ENCODE data around the gene SRSF9. TPM values are rescaled to one million over a fixed set of nuclear protein-coding genes. Genes with fewer than 3 reads are reported as not detected.
"Not testable (repeated sequence)": the region's sequence is repeated elsewhere in the genome, so short reads cannot be mapped to it uniquely, and the experiment has no call there.

SRSF9 gene
- 100 to 1,000 TPM; 195 to 240 TPM for total RNA-seq

- ATAC-seq (peak; percentile 95), DNase-seq (peak; percentile 97)
- peak within 1 kb of the TSS; percentile 88 for H3K27ac Mint-ChIP-seq
- no peaks in the 10 kb centered on the region for H3K27me3 Mint-ChIP-seq
- no peaks in the 10 kb centered on the region for H3K9me3 Mint-ChIP-seq (ENCODE audit: low read depth)
- peaks cover 36% of the 10 kb centered on the region for H3K4me1 Mint-ChIP-seq
- CTCF ChIA-PET = interaction anchor here (0.7 to 5.1 kb wide), 22 partner anchors 8 to 167 kb away, joined by 3 to 37 read pairs (median 6); partner anchors contain the start of genes COQ5, COX6A1, DYNLL1 and POP5
- H3K36me3 Mint-ChIP-seq = peaks cover 25% of the 10 kb centered on the region
- H3K4me3 Mint-ChIP-seq = peak within 1 kb of the TSS; percentile 95
Measured at GRCh38 chr12:120469450-120470149, at the start of gene SRSF9. Gene SRSF9 (minus strand): TSS chr12:120469748. CDS start chr12:120469609, 139 bp downstream.

GRCh38 chr12:120519324-120519723 lies 49.8 kb upstream of the SRSF9 start:
- ATAC-seq; H3K9me3 Mint-ChIP-seq (ENCODE audit: low read depth); CTCF ChIA-PET; H3K4me3 Mint-ChIP-seq; H3K27ac Mint-ChIP-seq; H3K36me3 Mint-ChIP-seq; H3K4me1 Mint-ChIP-seq; DNase-seq; H3K27me3 Mint-ChIP-seq: not testable (repeated sequence)

GRCh38 chr12:120515496-120515895 lies 45.9 kb upstream of the SRSF9 start:
- ATAC-seq = no peak
- no peaks in the 10 kb centered on the region for H3K27me3 Mint-ChIP-seq
- H3K36me3 Mint-ChIP-seq = peaks cover 10% of the 10 kb centered on the region
- no peaks in the 10 kb centered on the region for H3K9me3 Mint-ChIP-seq (ENCODE audit: low read depth)
- DNase-seq = no peak
- no peak overlapping the region for H3K27ac Mint-ChIP-seq
- no peak overlapping the region for H3K4me3 Mint-ChIP-seq
- CTCF ChIA-PET = interaction anchor here (1.0 kb wide), 1 partner anchor 581 kb away, joined by 3 read pairs; no protein-coding TSS in a partner anchor
- H3K4me1 Mint-ChIP-seq = no peaks in the 10 kb centered on the region

GRCh38 chr12:120514002-120514401 lies 44.5 kb upstream of the SRSF9 start:
- Mint-ChIP-seq H3K27me3 (no peaks in the 10 kb centered on the region), H3K9me3 (ENCODE audit: low read depth) (no peaks in the 10 kb centered on the region), H3K36me3 (peaks cover 13% of the 10 kb centered on the region), H3K4me3 (no peak overlapping the region), H3K4me1 (no peaks in the 10 kb centered on the region), H3K27ac (no peak overlapping the region)
- ATAC-seq (no peak), DNase-seq (no peak)
- CTCF ChIA-PET = no interaction called here

- Mint-ChIP-seq H3K4me3 (no peak overlapping the region), H3K4me1 (no peaks in the 10 kb centered on the region), H3K36me3 (peaks cover 12% of the 10 kb centered on the region), H3K27ac (no peak overlapping the region), H3K27me3 (no peaks in the 10 kb centered on the region), H3K9me3 (ENCODE audit: low read depth) (no peaks in the 10 kb centered on the region)
- DNase-seq (no peak), ATAC-seq (no peak)
- CTCF ChIA-PET = interaction anchor here (1.1 to 1.5 kb wide), 3 partner anchors 39 to 79 kb away, joined by 3 to 5 read pairs (median 4); partner anchors contain the start of gene SRSF9
Measured at GRCh38 chr12:120508537-120508936, 39.0 kb upstream of the SRSF9 start.

- DNase-seq (no peak), ATAC-seq (no peak)
- Mint-ChIP-seq H3K27me3 (no peaks in the 10 kb centered on the region), H3K36me3 (peaks cover 16% of the 10 kb centered on the region), H3K9me3 (ENCODE audit: low read depth) (no peaks in the 10 kb centered on the region), H3K4me3 (no peak overlapping the region), H3K4me1 (no peaks in the 10 kb centered on the region), H3K27ac (no peak overlapping the region)
- CTCF ChIA-PET = interaction anchor here (0.8 to 2.9 kb wide), 3 partner anchors 13 to 35 kb away, joined by 3 to 10 read pairs (median 3); no protein-coding TSS in a partner anchor
Measured at GRCh38 chr12:120504587-120504986, 35.0 kb upstream of the SRSF9 start.

GRCh38 chr12:120500581-120500980 lies 31.0 kb upstream of the SRSF9 start:
- ATAC-seq (no peak), DNase-seq (no peak)
- no peaks in the 10 kb centered on the region for H3K9me3 Mint-ChIP-seq (ENCODE audit: low read depth)
- peak overlapping the region; percentile 40 for H3K27ac Mint-ChIP-seq
- CTCF ChIA-PET = interaction anchor here (0.9 to 1.8 kb wide), 3 partner anchors 9 to 30 kb away, joined by 3 to 6 read pairs (median 5); no protein-coding TSS in a partner anchor
- H3K4me3 Mint-ChIP-seq = no peak overlapping the region
- peaks cover 23% of the 10 kb centered on the region for H3K4me1 Mint-ChIP-seq
- peaks cover 28% of the 10 kb centered on the region for H3K36me3 Mint-ChIP-seq
- no peaks in the 10 kb centered on the region for H3K27me3 Mint-ChIP-seq

- no peaks in the 10 kb centered on the region for H3K9me3 Mint-ChIP-seq (ENCODE audit: low read depth)
- H3K36me3 Mint-ChIP-seq = peaks cover 27% of the 10 kb centered on the region
- no peaks in the 10 kb centered on the region for H3K27me3 Mint-ChIP-seq
- peaks cover 30% of the 10 kb centered on the region for H3K4me1 Mint-ChIP-seq
- H3K27ac Mint-ChIP-seq = no peak overlapping the region
- ATAC-seq (no peak), DNase-seq (no peak)
- H3K4me3 Mint-ChIP-seq = no peak overlapping the region
- CTCF ChIA-PET = interaction anchor here (1.3 to 5.3 kb wide), 2 partner anchors 30 to 60 kb away, joined by 3 to 23 read pairs; partner anchors contain the start of gene COX6A1
Measured at GRCh38 chr12:120498870-120499515, 29.4 kb upstream of the SRSF9 start.

- no peak for ATAC-seq
- DNase-seq = no peak
- Mint-ChIP-seq H3K27me3 (no peaks in the 10 kb centered on the region), H3K36me3 (peaks cover 18% of the 10 kb centered on the region), H3K27ac (peak overlapping the region; percentile 72), H3K4me1 (peaks cover 30% of the 10 kb centered on the region), H3K4me3 (peak overlapping the region; percentile 84), H3K9me3 (ENCODE audit: low read depth) (no peaks in the 10 kb centered on the region)
- CTCF ChIA-PET = interaction anchor here (0.6 to 5.3 kb wide), 8 partner anchors 10 to 527 kb away, joined by 3 to 29 read pairs (median 4); partner anchors contain the start of genes COX6A1 and SRSF9
Measured at GRCh38 chr12:120497524-120498150, 28.1 kb upstream of the SRSF9 start.

- no peaks in the 10 kb centered on the region for H3K9me3 Mint-ChIP-seq (ENCODE audit: low read depth)
- H3K36me3 Mint-ChIP-seq = peaks cover 17% of the 10 kb centered on the region
- DNase-seq (peak; percentile 61), ATAC-seq (peak; percentile 2)
- peak overlapping the region; percentile 84 for H3K4me3 Mint-ChIP-seq
- no peaks in the 10 kb centered on the region for H3K27me3 Mint-ChIP-seq
- H3K4me1 Mint-ChIP-seq = peaks cover 30% of the 10 kb centered on the region
- peak overlapping the region; percentile 72 for H3K27ac Mint-ChIP-seq
- CTCF ChIA-PET = interaction anchor here (0.5 to 5.3 kb wide), 14 partner anchors 9 to 201 kb away, joined by 3 to 29 read pairs (median 4); partner anchors contain the start of genes COX6A1 and SRSF9
Measured at GRCh38 chr12:120496413-120497340, 27.1 kb upstream of the SRSF9 start.

GRCh38 chr12:120495731-120496412 lies 26.3 kb upstream of the SRSF9 start, which contains the start of gene DYNLL1:
Gene DYNLL1 (plus strand): TSS chr12:120496113. CDS start chr12:120496422, 309 bp downstream.
- CTCF ChIA-PET = interaction anchor here (0.5 to 5.3 kb wide), 15 partner anchors 10 to 202 kb away, joined by 3 to 29 read pairs (median 3); partner anchors contain the start of genes COX6A1 and SRSF9
- Mint-ChIP-seq H3K27me3 (no peaks in the 10 kb centered on the region), H3K4me1 (peaks cover 30% of the 10 kb centered on the region), H3K9me3 (ENCODE audit: low read depth) (no peaks in the 10 kb centered on the region), H3K36me3 (peaks cover 17% of the 10 kb centered on the region), H3K4me3 (peak within 1 kb of the TSS; percentile 84), H3K27ac (peak within 1 kb of the TSS; percentile 72)
- ATAC-seq = peak; percentile 96
- DNase-seq = peak; percentile 97

Measured in activated CD8-positive, alpha-beta memory T cell treated with anti-CD3 and anti-CD28 coated beads, Interleukin-2, amount 10 ng/mL, durations not matched to agents 7 days and 5 days (primary cell).